ENCODE data around the gene TEX29.
A peak's percentile ranks its signal among the peaks of the same experiment; 100 is the strongest.

TEX29 gene

GRCh38 chr13:111281751-111282311 is 38.6 kb upstream of the TEX29 start:
- H3K4me1 ChIP-seq (ENCODE audit: control insufficient read depth in 1 of 2, insufficient read depth in 2 of 2, low read length in 2 of 2), result peaks cover 8 to 16% of the 10 kb centered on the region in 2 donors
- peaks cover 50 to 56% of the 10 kb centered on the region in 2 donors for H3K36me3 ChIP-seq (ENCODE audit: control insufficient read depth in 1 of 2, insufficient read depth in 2 of 2, low read length in 2 of 2)
- no peaks in the 10 kb centered on the region for H3K9me3 ChIP-seq (ENCODE audit: control insufficient read depth in 1 of 2, low read length in 2 of 2)
- peak overlapping the region in 1 of 2 donors; percentile 9 for H3K4me3 ChIP-seq (ENCODE audit: low read depth in 1 of 2, low read length in 2 of 2)
- H3K27me3 ChIP-seq (ENCODE audit: low read depth, low read length), result no peaks in the 10 kb centered on the region
- peak overlapping the region; percentile 85 for H3K27ac ChIP-seq (ENCODE audit: low read length)

DNA sequence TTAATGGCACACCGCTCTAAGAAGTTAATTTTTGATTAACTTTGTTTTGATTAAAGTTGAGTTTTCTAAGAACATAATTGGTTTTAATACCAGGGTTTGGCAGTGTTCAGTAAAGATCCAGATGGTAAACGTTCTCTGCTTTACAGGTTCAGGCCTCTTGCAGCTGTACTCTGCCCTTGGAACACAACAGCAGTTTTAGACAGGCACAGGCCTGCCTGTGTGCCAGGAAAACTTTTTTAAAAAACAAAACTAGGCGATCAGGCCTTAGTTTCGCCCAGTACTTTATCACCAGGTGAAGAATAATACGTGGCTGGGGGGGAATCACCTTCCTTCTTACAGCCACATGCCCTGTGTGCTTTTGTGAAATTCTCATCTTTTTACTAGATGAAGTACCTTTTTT is 38.0 kb upstream of the TEX29 start:
- Histone ChIP-seq H3K9me3 (ENCODE audit: control insufficient read depth in 1 of 2, low read length in 2 of 2) (no peaks in the 10 kb centered on the region), H3K27me3 (ENCODE audit: low read depth, low read length) (no peaks in the 10 kb centered on the region), H3K4me1 (ENCODE audit: control insufficient read depth in 1 of 2, insufficient read depth in 2 of 2, low read length in 2 of 2) (peaks cover 8 to 16% of the 10 kb centered on the region in 2 donors), H3K27ac (ENCODE audit: low read length) (peak overlapping the region; percentile 85), H3K36me3 (ENCODE audit: control insufficient read depth in 1 of 2, insufficient read depth in 2 of 2, low read length in 2 of 2) (peaks cover 53 to 62% of the 10 kb centered on the region in 2 donors), H3K4me3 (ENCODE audit: low read depth in 1 of 2, low read length in 2 of 2) (no peak overlapping the region)

DNA sequence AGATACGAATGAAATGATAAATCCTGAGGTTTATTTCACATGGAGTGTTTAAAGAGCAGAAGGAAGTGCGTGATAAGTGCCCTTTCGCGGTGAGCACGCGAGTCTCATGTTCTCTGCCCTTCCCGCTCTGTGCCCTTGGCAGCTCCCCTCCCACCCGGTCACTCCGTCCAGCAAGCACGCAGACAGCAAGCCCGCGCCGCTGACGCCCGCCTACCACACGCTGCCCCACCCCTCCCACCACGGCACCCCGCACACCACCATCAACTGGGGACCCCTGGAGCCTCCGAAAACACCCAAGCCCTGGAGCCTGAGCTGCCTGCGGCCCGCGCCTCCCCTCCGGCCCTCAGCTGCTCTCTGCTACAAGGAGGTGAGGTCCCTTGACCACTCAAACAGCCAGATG is 37.4 kb upstream of the TEX29 start:
- Histone ChIP-seq H3K9me3 (ENCODE audit: control insufficient read depth in 1 of 2, low read length in 2 of 2) (no peaks in the 10 kb centered on the region), H3K4me1 (ENCODE audit: control insufficient read depth in 1 of 2, insufficient read depth in 2 of 2, low read length in 2 of 2) (peaks cover 8 to 16% of the 10 kb centered on the region in 2 donors), H3K36me3 (ENCODE audit: control insufficient read depth in 1 of 2, insufficient read depth in 2 of 2, low read length in 2 of 2) (peaks cover 58 to 63% of the 10 kb centered on the region in 2 donors), H3K27me3 (ENCODE audit: low read depth, low read length) (no peaks in the 10 kb centered on the region), H3K4me3 (ENCODE audit: low read depth in 1 of 2, low read length in 2 of 2) (no peak overlapping the region), H3K27ac (ENCODE audit: low read length) (peak overlapping the region; percentile 85)

DNA sequence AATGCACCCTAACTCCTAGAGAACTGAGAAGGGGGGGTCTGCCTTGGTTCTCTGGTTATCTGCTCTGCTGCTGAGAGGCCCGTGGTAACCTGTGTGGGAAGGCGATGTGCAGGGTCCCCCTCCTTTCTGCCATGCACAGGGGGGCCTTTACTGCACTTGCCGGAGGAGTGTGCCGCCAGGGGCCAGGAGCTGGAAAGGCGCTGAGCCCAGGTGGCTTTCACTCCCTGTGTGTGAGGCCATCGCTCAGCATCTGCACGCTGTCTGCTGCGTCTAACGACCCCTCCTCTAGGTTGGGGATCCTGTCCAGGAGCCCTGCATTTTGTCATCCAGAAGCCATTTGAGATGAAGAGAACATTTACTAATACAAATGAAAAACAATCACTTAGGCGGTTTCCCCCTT is 37.0 kb upstream of the TEX29 start:
- no peaks in the 10 kb centered on the region for H3K9me3 ChIP-seq (ENCODE audit: control insufficient read depth in 1 of 2, low read length in 2 of 2)
- H3K36me3 ChIP-seq (ENCODE audit: control insufficient read depth in 1 of 2, insufficient read depth in 2 of 2, low read length in 2 of 2), result peaks cover 58% of the 10 kb centered on the region in 2 donors
- H3K27me3 ChIP-seq (ENCODE audit: low read depth, low read length), result no peaks in the 10 kb centered on the region
- H3K27ac ChIP-seq (ENCODE audit: low read length), result no peak overlapping the region
- H3K4me1 ChIP-seq (ENCODE audit: control insufficient read depth in 1 of 2, insufficient read depth in 2 of 2, low read length in 2 of 2), result peaks cover 8 to 16% of the 10 kb centered on the region in 2 donors
- H3K4me3 ChIP-seq (ENCODE audit: low read depth in 1 of 2, low read length in 2 of 2), result no peak overlapping the region

DNA sequence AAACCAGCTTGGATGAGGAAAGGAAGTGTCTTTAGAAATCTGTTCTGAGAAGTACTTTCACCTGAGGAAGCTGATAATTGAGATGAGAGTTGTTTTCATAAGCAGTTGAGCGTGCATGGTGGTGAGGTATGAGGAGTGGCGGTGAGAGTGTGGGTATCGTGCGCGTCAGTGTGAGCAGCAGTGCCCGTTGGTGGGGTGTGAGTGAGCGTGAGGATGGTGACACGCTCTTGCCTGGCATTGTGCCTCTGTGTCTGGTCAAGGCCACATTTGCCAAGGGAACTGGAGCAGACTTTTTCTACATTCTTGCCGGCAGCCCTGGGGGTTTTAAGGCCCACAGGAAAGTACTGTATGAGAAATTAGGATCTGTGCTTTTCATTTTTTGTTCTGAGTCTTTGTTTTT is 36.5 kb upstream of the TEX29 start:
- peaks cover 8 to 16% of the 10 kb centered on the region in 2 donors for H3K4me1 ChIP-seq (ENCODE audit: control insufficient read depth in 1 of 2, insufficient read depth in 2 of 2, low read length in 2 of 2)
- H3K4me3 ChIP-seq (ENCODE audit: low read depth in 1 of 2, low read length in 2 of 2), result no peak overlapping the region
- no peaks in the 10 kb centered on the region for H3K9me3 ChIP-seq (ENCODE audit: control insufficient read depth in 1 of 2, low read length in 2 of 2)
- H3K36me3 ChIP-seq (ENCODE audit: control insufficient read depth in 1 of 2, insufficient read depth in 2 of 2, low read length in 2 of 2), result peaks cover 53 to 57% of the 10 kb centered on the region in 2 donors
- no peak overlapping the region for H3K27ac ChIP-seq (ENCODE audit: low read length)
- no peaks in the 10 kb centered on the region for H3K27me3 ChIP-seq (ENCODE audit: low read depth, low read length)

DNA sequence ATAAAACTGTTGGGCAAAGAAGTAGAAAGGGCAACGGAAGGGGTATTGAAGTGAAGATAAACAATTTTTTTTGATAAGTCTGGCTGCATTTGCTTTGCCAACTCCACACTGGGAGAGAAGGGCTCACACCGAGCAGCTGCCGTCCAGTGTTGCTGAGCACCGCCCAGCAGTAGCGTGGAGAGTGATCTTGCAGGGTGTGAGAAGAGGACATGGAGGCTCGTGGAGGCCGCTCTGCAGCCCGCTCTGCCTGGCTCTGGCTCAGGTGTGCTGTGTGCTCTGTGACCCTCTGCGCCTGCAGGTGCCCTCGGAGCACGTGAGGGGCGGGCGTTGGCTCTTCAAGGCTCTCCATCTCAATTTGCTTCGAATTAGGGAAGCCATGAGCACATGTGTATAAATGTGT is 35.9 kb upstream of the TEX29 start:
- Histone ChIP-seq H3K27me3 (ENCODE audit: low read depth, low read length) (no peaks in the 10 kb centered on the region), H3K36me3 (ENCODE audit: control insufficient read depth in 1 of 2, insufficient read depth in 2 of 2, low read length in 2 of 2) (peaks cover 50 to 57% of the 10 kb centered on the region in 2 donors), H3K4me1 (ENCODE audit: control insufficient read depth in 1 of 2, insufficient read depth in 2 of 2, low read length in 2 of 2) (peaks cover 8 to 16% of the 10 kb centered on the region in 2 donors), H3K27ac (ENCODE audit: low read length) (no peak overlapping the region), H3K9me3 (ENCODE audit: control insufficient read depth in 1 of 2, low read length in 2 of 2) (no peaks in the 10 kb centered on the region), H3K4me3 (ENCODE audit: low read depth in 1 of 2, low read length in 2 of 2) (no peak overlapping the region)

GRCh38 chr13:111286162-111286561 is 34.3 kb upstream of the TEX29 start:
- no peak overlapping the region for H3K27ac ChIP-seq (ENCODE audit: low read length)
- no peak overlapping the region for H3K4me3 ChIP-seq (ENCODE audit: low read depth in 1 of 2, low read length in 2 of 2)
- H3K9me3 ChIP-seq (ENCODE audit: control insufficient read depth in 1 of 2, low read length in 2 of 2), result no peaks in the 10 kb centered on the region
- peaks cover 8 to 16% of the 10 kb centered on the region in 2 donors for H3K4me1 ChIP-seq (ENCODE audit: control insufficient read depth in 1 of 2, insufficient read depth in 2 of 2, low read length in 2 of 2)
- no peaks in the 10 kb centered on the region for H3K27me3 ChIP-seq (ENCODE audit: low read depth, low read length)
- peaks cover 42 to 59% of the 10 kb centered on the region in 2 donors for H3K36me3 ChIP-seq (ENCODE audit: control insufficient read depth in 1 of 2, insufficient read depth in 2 of 2, low read length in 2 of 2)

DNA sequence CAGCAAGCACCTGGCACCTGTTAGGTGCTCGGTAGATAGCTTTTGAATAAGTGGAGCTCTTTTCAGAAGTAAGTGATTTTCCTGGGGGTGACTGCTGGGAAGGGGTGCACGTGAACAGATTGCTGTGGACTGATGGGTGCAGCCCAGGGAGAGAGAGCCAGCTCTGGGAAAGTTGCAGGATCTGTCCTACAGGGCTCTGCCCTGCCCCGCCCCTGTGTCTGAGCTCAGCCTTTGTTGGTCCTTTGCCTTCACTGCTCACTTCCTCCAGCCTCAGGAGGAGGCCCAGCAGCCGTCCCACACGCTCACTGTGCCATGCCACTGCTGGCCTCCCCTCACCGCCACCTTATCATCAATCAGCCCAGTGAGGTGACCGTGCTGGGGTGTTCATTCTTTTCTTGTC is 33.7 kb upstream of the TEX29 start:
- H3K4me1 ChIP-seq (ENCODE audit: control insufficient read depth in 1 of 2, insufficient read depth in 2 of 2, low read length in 2 of 2), result peaks cover 8 to 13% of the 10 kb centered on the region in 2 donors
- no peaks in the 10 kb centered on the region for H3K27me3 ChIP-seq (ENCODE audit: low read depth, low read length)
- no peak overlapping the region for H3K4me3 ChIP-seq (ENCODE audit: low read depth in 1 of 2, low read length in 2 of 2)
- H3K36me3 ChIP-seq (ENCODE audit: control insufficient read depth in 1 of 2, insufficient read depth in 2 of 2, low read length in 2 of 2), result peaks cover 42 to 64% of the 10 kb centered on the region in 2 donors
- H3K9me3 ChIP-seq (ENCODE audit: control insufficient read depth in 1 of 2, low read length in 2 of 2), result no peaks in the 10 kb centered on the region
- no peak overlapping the region for H3K27ac ChIP-seq (ENCODE audit: low read length)

DNA sequence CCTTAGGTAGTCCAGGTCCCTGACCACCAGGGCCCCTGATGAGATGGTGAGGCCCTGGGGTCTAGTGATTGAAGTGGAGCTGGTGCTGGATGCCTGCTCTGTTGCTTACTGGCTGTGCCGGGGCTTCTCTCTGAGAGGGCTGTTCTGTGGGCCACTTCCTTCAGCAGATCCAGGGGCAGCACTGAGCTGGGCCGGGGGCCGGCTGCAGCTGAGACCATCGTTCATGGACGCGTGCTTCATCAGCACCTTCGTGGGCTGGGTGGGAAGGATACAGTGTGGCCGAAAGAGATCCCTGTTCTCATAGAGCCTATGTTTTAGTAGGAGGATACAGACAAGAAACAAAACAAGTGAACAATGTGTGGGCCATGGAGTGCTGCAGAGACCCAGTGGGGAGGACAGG is 33.2 kb upstream of the TEX29 start:
- no peak overlapping the region for H3K27ac ChIP-seq (ENCODE audit: low read length)
- no peaks in the 10 kb centered on the region for H3K9me3 ChIP-seq (ENCODE audit: control insufficient read depth in 1 of 2, low read length in 2 of 2)
- H3K36me3 ChIP-seq (ENCODE audit: control insufficient read depth in 1 of 2, insufficient read depth in 2 of 2, low read length in 2 of 2), result peaks cover 45 to 68% of the 10 kb centered on the region in 2 donors
- peaks cover 5 to 10% of the 10 kb centered on the region in 2 donors for H3K4me1 ChIP-seq (ENCODE audit: control insufficient read depth in 1 of 2, insufficient read depth in 2 of 2, low read length in 2 of 2)
- no peaks in the 10 kb centered on the region for H3K27me3 ChIP-seq (ENCODE audit: low read depth, low read length)
- H3K4me3 ChIP-seq (ENCODE audit: low read depth in 1 of 2, low read length in 2 of 2), result no peak overlapping the region

DNA sequence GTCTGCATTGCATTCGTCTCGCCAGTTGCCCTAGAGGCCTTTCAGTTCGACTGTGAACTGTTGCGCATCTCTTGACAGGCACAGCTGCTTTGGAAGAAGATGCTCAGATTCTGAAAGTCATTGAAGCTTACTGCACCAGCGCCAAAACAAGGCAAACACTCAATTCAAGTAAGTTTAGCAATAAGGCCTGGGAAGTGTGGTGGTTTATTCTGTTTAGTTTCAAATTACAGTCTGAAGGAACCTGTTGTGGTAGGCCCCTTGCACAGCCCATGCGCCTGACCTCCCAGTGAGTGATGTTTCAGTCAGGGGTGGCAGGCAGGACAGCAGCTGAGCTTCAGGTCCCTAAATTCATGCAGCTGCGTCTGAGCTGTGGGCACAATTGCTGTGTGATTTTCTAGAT is 32.2 kb upstream of the TEX29 start:
- Histone ChIP-seq H3K4me3 (ENCODE audit: low read depth in 1 of 2, low read length in 2 of 2) (no peak overlapping the region), H3K27ac (ENCODE audit: low read length) (no peak overlapping the region), H3K36me3 (ENCODE audit: control insufficient read depth in 1 of 2, insufficient read depth in 2 of 2, low read length in 2 of 2) (peaks cover 55 to 76% of the 10 kb centered on the region in 2 donors), H3K4me1 (ENCODE audit: control insufficient read depth in 1 of 2, insufficient read depth in 2 of 2, low read length in 2 of 2) (peaks cover 0 to under 1% of the 10 kb centered on the region in 2 donors), H3K27me3 (ENCODE audit: low read depth, low read length) (no peaks in the 10 kb centered on the region), H3K9me3 (ENCODE audit: control insufficient read depth in 1 of 2, low read length in 2 of 2) (no peaks in the 10 kb centered on the region)

DNA sequence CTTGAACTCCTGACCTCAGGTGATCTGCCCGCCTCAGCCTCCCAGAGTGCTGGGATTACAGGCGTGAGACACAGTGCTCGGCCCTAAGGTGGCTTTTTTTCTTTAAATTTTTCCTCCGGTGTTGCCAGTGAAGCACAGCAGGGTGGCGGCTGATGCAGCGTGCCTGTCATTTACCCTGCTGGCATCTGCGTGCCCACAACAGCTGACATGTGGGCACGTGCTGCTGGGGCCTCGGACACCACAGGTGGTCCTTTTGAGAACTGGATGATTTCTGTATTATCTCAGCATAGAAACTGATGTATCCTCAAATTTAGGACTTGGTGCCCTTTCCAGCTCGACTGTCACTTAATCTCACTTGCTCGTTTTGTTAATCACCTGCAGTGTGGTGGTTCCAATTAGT is 31.2 kb upstream of the TEX29 start:
- Histone ChIP-seq H3K9me3 (ENCODE audit: control insufficient read depth in 1 of 2, low read length in 2 of 2) (no peaks in the 10 kb centered on the region), H3K4me1 (ENCODE audit: control insufficient read depth in 1 of 2, insufficient read depth in 2 of 2, low read length in 2 of 2) (no peaks in the 10 kb centered on the region), H3K4me3 (ENCODE audit: low read depth in 1 of 2, low read length in 2 of 2) (no peak overlapping the region), H3K27me3 (ENCODE audit: low read depth, low read length) (no peaks in the 10 kb centered on the region), H3K36me3 (ENCODE audit: control insufficient read depth in 1 of 2, insufficient read depth in 2 of 2, low read length in 2 of 2) (peaks cover 55 to 80% of the 10 kb centered on the region in 2 donors), H3K27ac (ENCODE audit: low read length) (no peak overlapping the region)

- H3K36me3 ChIP-seq (ENCODE audit: control insufficient read depth in 1 of 2, insufficient read depth in 2 of 2, low read length in 2 of 2), result peaks cover 40 to 55% of the 10 kb centered on the region in 2 donors
These were observed 28.5 kb upstream of the TEX29 start for GRCh38 chr13:111291908-111292307.

More at GRCh38 chr13:111291908-111292307, 28.5 kb upstream of the TEX29 start:
- H3K27ac ChIP-seq (ENCODE audit: low read length), result no peak overlapping the region
- H3K4me3 ChIP-seq (ENCODE audit: low read depth in 1 of 2, low read length in 2 of 2), result no peak overlapping the region
- no peaks in the 10 kb centered on the region for H3K9me3 ChIP-seq (ENCODE audit: control insufficient read depth in 1 of 2, low read length in 2 of 2)
- H3K4me1 ChIP-seq (ENCODE audit: control insufficient read depth in 1 of 2, insufficient read depth in 2 of 2, low read length in 2 of 2), result no peaks in the 10 kb centered on the region
- no peaks in the 10 kb centered on the region for H3K27me3 ChIP-seq (ENCODE audit: low read depth, low read length)
